Right lobe of liver (tissue), 4 donors: ENCODE data around the gene NOS2.
"Not testable (repeated sequence)": the region's sequence is repeated elsewhere in the genome, so short reads cannot be mapped to it uniquely, and the experiment has no call there.

ENCODE experiments used
- POLR2A ChIP-seq: fragments of 450-650 bp; IDR thresholded peaks from one replicate; pipeline ENCODE4 v1.6.1; 2017; ENCODE audit warnings: antibody characterized with exemption, mild to moderate bottlenecking
- TF ChIP-seq, protein P1 (sequence below), 4 donors: fragments of 200-600 bp in 3 of 4; fragments of 450-650 bp in 1 of 4; IDR thresholded peaks; one replicate each; pipeline versions ENCODE4 v1.5.1 to v1.8.0; 2016 to 2022; ENCODE audit warnings: antibody characterized with exemption in 4 of 4, mild to moderate bottlenecking in 2 of 4
- donor health status: DM: no; HTN: no; CAD: no.
- donor health status: DM: no; HTN: no; CAD: no.
- donor health status: DM: no; HTN: yes; CAD: no.

DNA sequence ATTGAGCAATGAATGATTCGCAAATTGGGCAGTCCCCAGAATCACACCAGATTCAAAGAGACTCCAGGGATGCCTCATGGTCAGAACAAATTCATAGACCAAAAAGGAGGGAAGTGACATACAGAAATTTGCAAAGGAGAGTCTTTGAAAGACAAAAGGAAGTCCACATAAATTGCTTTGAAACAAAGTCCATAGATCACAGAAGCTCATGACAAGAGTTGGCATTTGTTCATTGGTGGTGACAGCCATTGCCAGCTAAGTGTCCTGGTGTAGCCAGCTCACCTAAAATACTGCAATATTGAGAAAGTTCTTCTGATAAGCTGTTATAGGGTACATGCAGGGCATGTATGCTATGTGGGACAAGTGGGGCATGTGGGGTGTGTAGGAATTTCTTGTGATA, 37.4 kb upstream of the NOS2 start:
- TF ChIP-seq, protein P1, sequence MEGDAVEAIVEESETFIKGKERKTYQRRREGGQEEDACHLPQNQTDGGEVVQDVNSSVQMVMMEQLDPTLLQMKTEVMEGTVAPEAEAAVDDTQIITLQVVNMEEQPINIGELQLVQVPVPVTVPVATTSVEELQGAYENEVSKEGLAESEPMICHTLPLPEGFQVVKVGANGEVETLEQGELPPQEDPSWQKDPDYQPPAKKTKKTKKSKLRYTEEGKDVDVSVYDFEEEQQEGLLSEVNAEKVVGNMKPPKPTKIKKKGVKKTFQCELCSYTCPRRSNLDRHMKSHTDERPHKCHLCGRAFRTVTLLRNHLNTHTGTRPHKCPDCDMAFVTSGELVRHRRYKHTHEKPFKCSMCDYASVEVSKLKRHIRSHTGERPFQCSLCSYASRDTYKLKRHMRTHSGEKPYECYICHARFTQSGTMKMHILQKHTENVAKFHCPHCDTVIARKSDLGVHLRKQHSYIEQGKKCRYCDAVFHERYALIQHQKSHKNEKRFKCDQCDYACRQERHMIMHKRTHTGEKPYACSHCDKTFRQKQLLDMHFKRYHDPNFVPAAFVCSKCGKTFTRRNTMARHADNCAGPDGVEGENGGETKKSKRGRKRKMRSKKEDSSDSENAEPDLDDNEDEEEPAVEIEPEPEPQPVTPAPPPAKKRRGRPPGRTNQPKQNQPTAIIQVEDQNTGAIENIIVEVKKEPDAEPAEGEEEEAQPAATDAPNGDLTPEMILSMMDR (IDR thresholded peaks at IDR 0.05), result not testable (repeated sequence)
- not testable (repeated sequence) for TF ChIP-seq POLR2A
